Measurements from ENCODE around the gene GPR89B.
"Not testable (repeated sequence)": the region's sequence is repeated elsewhere in the genome, so short reads cannot be mapped to it uniquely, and the experiment has no call there.

The GPR89B gene

DNA sequence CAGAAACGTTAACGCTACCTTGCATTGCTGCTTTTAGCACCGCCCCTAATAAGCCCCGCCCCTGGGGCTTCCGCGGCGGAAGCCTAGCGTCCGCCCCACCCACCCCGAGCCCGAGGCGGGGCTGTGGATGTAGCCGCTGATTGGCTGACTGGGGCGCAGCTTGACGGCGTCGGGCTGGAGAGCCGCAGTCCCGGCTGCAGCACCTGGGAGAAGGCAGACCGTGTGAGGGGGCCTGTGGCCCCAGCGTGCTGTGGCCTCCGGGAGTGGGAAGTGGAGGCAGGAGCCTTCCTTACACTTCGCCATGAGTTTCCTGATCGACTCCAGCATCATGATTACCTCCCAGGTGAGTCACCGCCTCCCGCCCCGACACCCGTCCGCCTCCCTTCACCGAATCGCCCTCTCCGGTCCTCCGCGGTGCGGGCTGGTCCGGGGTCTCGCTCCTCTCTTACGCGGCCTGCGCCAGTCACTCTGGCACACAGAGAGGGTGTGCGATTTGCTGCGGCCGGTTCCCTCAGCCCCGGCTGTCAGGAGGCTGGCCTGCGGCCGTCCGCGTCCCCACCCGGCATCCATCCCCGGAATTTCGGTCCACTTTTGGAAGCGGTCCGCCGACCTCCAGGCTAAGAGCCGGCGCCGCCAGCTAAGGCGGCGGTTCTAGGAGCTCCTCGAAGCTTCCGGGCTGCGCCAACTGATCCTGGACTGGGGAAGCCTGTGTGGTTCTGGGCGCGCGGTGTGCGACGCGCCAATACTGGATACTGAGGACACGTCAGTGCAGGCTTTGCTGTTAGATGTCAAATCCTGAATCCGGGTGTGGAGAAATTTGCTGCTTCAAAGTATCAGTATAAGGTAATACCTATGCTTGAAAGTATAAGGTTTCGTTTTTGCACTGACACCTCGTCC lies at the start of gene GPR89B:
Gene GPR89B (plus strand): TSS at position 185 of the 897 bp plus-strand sequence. CDS start 117 bp downstream, at position 302.
- DNase-seq = peak; percentile 94 to 95

DNA sequence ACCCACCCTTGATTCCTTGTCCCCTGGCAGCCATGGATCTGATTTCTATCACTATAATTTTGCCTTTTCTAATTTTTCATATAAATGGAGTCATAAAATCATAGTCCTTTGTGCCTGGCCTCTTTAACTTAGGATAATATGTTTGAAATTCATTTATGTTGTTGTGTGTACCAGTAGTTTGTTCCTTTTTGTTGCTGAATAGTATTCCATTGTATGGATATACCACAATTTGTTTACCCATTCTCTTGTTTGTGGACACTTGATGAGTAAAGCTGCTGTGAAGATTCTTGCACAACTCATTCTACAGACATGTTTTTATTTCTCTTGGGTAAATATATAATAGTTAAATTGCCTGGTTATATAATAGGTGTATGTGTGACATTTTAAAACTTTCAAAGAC lies 48.3 kb upstream of the GPR89B start:
- DNase-seq = no peak

DNA sequence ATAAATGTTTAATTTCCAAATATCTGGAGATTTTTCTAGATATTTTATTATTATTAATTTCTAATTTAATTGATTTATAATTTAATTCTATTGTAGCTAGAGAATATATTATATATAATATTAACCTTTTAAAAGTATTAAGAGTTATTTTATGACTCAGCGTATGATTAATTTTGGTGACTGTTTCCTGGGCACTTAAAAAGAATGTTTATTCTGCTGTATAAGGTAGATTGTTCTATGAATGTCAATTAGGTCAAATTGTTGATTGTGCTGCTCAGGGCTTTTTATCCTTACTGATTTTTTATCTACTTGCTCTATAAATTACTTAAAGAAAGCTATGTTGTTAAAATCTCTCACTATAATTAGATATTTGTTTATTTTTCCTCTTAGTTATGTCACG lies 45.7 kb upstream of the GPR89B start:
- no peak for DNase-seq

DNA sequence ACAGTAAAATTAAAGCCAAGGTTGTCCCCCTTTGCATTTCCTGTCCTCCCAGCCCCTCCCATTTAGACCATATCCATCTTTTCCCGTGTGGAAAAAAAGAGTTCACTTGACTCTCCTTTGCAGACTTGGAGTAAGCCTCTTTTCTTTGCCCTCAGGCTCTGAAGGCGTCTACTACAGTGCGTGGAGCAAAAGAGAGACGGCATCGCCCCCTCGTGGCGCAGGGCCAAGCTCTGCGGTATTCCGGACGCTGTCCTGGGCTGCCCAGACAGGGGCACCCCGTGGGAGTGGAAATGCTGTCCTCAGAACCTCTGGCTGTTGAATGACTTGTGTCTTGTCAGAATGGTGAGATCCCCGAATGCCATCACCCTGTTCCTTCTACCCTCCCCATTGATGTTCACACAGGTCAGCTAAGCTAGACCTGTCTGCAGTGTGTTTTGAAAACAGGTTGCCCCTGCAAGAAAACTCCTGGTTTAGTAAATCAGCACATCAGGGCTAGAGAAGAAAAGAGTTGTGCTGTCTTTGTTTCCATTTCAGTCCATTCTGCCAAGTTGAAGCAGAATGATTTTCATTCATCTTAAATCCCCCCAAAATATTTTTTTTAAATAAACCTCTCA lies 37.9 kb upstream of the GPR89B start:
- peak; percentile 49 to 52 for DNase-seq

DNA sequence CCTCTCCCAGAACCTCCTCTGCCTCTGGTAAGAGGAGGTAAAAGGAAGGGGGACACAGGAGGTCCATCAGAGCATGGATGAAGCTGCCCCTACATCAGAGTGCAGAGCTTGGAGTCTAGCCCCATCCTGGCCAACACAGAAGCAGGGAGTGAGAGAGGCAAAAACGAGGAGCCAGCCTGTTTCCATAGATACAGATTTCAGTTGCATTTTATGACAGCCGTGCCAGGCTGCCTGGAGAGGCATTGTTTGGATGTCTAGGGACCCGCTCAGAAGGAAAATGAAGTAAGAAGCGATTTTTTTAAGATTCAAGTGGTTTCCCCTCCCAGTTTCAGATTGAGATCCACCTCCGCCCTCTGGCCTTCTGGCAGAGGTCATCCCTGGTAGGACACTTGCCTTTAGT lies 37.1 kb upstream of the GPR89B start:
- DNase-seq = no peak

DNA sequence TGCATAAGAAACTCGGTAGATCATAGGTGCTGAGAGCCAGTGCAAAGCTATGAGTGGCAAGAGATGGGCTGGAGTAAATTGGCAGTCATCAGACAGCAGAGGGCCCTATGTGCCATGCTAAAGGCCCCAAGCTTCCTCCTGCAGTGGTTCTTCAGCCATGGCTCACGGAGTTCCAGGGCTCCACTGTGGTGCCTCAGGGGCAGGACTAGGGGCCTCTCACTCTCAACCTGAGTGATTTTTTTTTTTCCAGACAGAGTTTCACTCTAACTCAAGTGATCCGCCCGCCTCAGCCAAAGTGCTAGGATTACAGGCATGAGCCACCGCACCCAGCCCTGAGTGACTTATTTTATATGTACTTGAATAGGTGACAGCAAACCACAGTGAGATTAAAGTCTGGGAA lies 36.0 kb upstream of the GPR89B start:
- peak in 1 of 2 experiments; percentile 13 for DNase-seq

DNA sequence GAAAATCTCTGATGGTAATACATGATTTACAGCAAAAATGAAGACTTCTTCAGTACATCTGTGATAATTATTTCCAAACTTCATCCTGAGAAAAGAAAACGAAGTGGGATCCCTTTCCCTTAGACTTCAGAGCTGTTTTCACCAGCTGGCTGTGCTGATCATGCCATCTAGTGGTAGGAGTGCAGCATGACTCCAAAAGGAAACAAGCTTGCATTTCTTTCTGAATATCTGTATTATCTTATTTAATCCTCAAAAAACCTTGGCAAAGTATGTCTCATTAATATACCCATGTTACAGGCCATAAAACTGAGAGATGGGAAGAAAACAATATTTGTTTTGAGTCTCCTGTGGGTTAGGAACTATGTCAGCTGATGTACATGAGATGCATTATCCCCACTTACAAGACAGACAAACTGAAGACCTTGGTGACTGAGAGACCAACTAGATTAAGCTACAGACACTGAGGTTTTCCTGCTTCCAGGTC lies 35.4 kb upstream of the GPR89B start:
- peak; percentile 47 to 52 for DNase-seq

DNA sequence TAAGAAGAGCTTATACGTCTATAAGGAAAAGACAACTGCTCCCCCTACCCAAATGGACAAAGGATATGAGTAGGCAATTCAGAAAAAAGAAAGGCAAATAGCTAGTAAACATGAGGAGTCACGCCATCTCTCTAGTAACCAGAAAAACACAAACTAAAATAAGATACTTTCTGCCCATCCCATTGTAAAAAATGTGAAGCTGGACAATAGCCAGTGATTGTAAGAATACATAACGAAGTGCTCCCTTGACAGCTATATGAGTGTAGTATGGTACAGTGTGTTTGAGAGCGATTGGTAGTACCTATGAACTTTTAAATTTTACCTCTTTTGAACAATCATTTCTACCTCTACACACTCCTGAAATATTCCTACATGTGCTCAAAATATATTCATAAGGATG lies 33.1 kb upstream of the GPR89B start:
- DNase-seq = no peak

DNA sequence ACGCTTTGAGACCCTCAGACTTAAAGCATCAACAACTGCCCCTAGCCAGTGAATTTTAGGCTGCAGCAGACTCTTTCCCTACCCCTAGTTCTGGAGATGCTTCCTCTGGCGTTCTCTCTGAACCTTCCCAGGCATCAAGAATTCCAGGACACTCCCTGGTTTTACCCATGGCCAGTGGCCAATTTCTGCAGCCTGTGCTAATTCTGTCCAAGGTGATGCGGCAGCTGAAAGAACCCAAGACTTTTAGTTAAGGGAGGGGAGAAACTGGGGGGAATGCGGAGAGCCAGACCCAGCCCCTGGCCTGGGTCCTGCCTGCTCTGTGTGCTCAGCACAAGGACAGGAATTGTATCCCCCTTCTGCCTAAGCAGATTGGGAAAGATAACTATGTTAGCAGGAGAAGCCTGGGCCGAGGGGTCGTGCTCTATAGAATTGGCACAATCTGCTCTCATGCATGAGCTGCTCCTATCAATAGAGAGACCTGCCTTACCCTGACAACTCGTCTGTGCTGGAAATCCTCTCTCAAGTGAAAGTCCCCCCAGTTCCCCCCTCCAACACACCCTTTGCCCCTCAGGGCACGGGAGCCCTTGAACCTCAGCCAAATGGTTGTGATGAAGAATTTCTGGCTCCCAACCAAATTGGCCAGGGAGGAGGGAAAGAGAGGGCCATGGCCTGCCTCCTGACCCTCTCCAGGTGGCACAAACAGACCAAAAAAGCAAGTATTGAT lies 31.0 kb upstream of the GPR89B start:
- DNase-seq = no peak

DNA sequence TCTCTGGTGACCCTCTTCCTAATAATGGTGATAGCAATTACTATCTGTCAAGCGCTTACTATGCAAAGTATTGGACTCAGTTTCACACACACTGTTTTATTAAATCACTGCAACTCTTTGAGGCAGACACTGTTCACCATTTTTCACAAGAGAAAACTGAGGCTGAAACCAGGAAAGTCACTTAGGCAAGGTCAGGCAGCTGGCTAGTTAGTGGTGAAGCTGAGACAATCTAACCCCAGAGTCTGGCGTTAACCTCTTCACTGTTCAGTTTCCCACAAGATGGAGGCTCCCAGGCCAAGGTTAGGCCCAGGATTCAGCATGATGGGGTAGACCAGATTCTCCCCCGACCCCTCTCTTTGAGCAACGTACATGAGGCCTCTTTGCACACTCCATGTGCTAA lies 30.4 kb upstream of the GPR89B start:
- DNase-seq = no peak

DNA sequence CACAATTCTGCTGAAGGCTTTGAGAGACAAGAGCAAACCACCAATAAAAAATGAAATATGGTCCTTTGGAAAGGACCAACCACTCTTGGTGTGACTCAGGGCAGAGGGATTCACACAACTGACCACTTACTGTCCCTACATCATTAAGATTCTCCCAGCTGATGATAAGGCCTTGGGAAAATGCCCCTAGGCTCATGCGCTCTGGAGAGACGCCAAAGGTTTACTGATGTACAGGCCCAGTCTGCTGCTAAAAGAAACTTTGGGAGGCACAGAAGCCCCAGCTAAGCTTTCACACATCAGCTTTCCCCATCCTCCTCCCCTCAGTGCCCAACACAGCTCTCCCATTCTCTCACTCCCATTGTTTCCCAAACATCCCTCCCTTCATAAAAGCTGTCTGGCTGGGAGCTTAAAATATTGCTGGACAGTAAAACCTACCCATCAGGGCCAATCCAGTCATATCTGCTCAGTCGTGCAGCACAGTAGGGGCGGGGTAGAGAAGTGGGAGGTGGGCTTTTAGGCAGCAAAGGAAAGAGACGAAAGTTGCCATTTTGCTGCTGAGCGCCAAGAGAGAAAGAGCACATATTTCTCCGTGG lies 25.9 kb upstream of the GPR89B start, which contains the start of gene GJA8:
Gene GJA8 (plus strand): TSS at position 543 of the 593 bp plus-strand sequence. CDS start 5,161 bp downstream, outside the sequence.
- DNase-seq = no peak

DNA sequence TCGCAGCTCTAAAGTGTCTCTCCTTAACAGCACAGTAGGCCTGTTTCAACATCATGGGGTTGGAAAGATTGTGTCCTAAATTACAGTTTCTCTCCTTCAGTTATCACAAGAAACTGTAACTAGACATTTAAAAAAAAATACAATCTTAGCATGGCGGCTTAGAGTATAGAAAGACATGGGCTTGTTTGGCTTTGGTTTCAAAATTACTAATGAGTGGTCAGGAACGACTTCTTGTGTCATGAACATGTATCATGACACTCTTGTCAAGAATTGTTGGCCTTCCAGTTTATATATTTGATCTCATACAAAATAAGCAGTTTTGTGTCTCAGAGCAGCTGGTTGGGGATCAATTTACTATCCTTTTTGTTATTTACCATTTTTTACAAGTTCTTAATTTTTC lies 23.5 kb upstream of the GPR89B start:
- no peak for DNase-seq

DNA sequence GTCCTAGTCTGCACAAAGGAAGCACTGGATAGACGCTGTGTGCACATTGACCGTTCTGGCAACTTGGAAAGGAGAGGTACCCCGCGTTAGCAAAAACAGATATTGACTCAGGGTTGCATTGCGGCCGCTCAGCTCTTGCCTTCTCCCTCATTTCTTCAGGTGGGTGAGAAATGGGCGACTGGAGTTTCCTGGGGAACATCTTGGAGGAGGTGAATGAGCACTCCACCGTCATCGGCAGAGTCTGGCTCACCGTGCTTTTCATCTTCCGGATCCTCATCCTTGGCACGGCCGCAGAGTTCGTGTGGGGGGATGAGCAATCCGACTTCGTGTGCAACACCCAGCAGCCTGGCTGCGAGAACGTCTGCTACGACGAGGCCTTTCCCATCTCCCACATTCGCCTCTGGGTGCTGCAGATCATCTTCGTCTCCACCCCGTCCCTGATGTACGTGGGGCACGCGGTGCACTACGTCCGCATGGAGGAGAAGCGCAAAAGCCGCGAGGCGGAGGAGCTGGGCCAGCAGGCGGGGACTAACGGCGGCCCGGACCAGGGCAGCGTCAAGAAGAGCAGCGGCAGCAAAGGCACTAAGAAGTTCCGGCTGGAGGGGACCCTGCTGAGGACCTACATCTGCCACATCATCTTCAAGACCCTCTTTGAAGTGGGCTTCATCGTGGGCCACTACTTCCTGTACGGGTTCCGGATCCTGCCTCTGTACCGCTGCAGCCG lies 20.3 kb upstream of the GPR89B start:
- DNase-seq = no peak

DNA sequence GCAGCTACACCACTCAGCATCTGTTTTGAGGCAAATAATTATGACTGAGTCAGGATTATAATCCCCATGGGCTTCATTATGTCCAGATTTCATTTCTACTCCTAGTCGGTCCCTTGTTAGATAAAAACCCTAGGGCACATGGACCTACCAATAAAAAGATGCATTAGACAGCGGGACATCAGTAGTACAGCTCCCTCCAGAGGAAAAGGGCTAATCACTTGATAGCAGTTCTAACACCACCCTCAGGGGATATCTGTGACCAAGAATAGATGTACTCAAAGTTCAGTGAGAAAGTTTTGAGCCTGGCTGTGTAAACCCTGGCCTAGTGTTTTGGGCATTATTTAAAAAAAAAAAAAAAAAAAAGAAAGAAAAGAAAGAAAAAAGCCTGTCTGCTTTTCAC lies 15.7 kb upstream of the GPR89B start:
- no peak for DNase-seq

DNA sequence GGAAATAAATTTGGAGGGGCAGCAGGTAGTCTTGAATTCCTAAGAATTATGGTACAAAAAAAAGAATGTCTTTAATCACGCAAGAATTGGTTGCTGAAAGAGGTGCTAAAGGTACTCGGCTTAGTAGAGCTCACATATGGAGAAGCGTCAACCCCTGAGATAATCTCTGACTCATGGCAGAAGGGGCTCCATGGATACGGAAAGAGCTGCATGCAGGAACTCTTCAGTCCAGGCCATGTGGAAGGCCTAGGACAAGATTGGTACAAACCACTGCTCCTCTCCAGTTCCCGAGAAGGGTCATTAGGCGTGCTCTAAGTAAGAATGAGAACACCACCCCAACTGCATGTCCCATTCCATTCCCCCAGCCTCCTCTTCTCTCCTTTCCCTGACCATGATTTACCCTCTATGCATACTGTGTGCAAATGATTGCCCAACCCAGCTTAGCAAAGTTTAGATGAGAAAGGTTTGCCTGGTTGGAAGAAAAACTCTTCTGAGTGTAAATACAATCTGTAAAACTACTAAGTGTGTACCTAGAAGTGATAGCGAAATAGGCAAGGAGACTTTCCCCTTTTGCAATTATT lies 14.8 kb upstream of the GPR89B start:
- DNase-seq = no peak

DNA sequence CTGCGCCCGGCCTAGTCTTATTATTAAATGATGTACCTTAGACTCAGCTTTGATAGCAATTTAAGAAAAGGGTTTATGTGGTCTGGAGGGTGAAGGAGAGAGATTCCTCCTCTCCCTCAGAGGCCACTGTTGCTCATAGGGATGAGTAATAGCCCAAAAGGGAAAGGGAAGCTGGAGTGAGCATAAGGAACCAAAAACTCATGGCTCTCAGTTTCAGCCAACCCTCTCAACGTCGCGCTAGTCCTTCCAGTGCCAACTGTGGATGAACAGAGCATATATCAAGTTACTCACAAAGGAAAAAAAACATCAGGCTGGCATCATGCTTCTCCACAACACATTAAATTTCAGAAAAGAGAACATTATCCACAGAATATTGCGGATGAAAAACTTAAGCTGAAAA lies 8.3 kb upstream of the GPR89B start:
- DNase-seq = no peak

DNA sequence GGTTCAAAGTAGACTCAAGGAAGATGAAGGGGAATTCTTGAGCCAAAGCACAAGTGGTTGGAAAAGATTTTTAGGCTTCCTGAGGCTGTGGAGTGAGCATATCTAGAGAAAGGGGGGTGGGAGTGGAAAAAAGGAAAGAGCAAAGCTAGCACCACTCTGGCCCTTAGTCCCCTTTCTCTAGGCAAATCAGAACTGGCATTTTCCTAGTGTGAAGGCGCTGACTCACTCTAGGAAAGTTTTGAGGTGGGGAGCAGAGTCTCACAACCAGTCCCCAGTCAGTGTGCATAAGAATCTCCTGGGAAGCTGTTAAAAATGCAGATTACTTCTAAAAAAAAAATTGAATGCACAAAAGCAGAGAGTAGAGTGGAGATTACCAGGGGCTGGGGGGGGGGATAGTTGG lies 3.4 kb upstream of the GPR89B start:
- DNase-seq = no peak

DNA sequence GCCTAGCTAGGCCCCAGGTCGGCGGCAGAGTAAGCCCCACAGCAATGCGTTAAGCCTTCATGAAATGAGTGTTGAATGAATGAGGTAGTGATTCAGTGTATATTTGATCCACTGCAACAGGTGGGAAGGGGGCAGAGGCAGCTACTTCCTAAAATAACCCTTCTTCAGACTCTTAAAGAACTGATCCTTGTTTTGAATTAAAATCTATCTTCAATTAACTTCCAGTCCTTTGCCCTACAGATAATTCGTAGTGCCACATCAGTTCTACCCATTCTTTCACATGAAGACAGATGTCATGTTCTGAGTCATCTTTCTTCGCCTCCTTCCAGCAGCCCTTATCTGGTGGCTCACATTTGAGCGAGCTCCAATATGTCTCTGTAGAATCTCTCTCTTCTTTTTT lies 1.0 kb upstream of the GPR89B start:
- DNase-seq = not testable (repeated sequence)

DNA sequence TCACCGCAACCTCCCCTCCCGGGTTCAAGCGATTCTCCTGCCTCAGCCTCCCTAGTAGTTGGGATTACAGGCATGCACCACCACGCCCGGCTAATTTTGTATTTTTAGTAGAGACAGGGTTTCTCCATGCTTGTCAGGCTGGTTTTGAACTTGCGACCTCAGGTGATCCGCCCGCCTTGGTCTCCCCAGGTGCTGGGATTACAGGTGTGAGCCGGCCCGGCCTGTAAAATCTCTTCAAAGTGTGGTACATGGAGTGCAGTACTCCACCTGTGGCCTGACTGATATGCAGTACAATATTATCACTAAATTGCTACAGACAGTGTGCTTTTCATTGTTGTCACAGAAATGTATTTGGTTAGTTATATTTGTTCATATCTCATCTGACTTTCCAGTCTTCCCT lies 531 bp upstream of the GPR89B start:
- DNase-seq = not testable (repeated sequence)

DNA sequence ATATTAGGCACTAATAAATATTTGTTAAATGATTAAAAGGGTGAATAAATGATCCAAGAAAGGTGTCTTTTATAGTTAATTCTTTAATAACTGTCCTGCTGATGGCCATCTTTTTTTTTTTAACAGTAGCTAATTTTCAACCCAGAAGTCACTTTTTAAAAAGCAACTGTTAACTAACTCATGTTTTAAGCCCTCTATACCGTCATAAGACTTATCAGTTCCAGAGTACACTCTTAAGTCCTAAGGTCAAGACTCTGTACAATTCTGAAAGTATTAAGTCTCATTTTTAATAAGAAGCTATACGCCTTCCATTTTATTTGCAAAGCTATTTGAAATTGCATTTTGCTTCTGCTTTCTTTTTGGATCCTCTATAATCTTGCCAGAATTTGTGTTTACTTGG lies 2.9 kb downstream of the GPR89B start:
- not testable (repeated sequence) for DNase-seq

DNA sequence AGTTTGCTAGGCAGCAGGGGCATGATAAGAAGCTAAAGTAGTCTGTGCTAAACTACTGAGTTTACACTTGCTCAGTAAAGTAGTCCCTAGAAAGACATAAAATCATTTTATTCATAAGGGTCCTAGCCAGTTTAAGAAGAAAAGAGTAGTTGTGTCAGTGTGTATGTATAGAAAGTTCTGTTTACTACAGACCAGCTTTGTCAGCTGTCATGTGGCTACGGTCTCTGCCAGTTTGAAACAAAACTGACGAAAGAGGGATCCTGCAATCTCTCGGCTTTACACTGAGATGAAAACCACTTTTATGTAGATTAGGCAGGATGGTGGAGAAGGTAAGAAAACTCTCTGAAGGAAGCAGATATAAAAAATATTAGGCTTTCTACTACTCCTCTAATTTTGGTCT lies 7.1 kb downstream of the GPR89B start:
- not testable (repeated sequence) for DNase-seq

DNA sequence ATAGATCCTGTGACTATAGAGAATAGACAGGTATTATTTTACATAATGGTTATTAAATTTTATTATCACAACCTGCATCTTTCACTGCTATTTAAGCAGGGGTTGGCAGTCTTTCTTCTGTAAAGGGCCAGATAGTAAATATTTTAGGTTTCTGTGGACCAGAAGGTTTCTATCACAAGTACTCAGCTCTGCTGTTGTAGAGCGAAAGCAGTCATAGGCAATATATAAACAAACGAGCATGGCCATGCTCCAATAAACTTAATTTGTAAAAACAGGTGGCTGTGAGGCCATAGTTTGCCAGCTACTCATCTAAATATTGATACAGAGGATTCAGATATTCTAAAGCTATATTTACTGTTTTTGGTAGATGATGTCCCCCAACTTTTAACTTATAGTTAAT lies 12.2 kb downstream of the GPR89B start:
- DNase-seq = not testable (repeated sequence)

Data from NCI-H2081 (cell line).